HG03066 (cell line): Measurements from ENCODE around the gene DGKB.

ENCODE experiments used
- ATAC-seq: cut with Tn5 transposase; IDR thresholded peaks from one replicate; pipeline ENCODE4 v1.9.1; 2021; ENCODE audit warnings: low read depth; ENCODE audit not compliant: unreplicated experiment

Gene DGKB

DNA sequence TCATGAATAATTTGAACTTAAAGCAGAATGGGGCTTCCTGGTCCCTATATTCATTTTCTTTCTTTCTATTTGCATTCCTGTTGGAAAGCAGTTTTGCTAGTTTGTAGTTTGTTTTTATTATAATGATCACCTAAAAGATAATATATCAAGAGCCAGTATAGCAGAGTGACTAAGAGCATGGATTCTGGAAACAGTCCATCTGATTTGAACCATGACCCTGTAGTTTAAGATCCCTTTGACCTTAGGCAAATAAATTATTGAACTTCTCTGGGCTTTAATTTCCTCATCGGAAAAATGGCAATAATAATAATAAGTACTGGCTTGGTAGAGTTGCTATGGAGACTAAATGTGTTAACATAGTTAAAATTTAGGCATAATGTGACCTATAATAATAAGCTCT is 76.1 kb downstream of the DGKB start:
- ATAC-seq, result no peak

DNA sequence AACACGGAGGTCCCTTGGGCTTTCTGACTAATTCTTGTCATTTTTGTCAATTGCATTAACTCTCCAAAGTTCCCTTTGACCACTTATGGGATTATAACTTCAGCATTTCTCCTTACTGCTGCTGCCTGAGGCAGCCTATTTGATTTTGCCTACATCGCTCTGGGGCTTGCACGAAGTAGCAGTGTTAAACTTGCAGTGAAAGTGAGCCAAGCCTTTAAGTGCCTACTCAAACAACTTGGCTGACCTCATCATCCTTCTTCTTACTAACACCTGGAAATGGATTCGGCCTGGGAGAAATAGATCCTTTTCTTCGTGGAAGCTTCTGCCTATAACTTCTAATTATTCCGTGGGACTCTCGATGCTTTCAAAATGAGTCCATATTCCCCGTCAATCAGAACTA is 76.6 kb downstream of the DGKB start:
- ATAC-seq, result no peak

DNA sequence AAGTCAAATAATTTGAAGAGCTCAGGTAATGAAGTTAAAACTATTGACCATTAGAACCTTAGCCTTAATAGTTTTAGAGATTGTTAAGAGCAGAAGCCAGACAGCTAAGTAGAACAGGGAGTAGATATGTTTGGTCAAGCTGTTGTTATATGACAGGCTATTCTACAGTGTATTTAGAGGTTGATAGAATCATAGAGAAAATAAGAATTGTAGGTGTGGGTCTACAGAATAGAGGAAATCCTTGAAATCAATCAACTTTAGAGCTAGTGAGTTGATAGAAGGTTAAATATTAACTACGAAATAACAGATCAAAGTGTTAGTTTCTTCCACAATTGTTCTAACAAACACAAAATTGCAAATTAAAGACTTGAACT is 80.1 kb downstream of the DGKB start:
- no peak for ATAC-seq

DNA sequence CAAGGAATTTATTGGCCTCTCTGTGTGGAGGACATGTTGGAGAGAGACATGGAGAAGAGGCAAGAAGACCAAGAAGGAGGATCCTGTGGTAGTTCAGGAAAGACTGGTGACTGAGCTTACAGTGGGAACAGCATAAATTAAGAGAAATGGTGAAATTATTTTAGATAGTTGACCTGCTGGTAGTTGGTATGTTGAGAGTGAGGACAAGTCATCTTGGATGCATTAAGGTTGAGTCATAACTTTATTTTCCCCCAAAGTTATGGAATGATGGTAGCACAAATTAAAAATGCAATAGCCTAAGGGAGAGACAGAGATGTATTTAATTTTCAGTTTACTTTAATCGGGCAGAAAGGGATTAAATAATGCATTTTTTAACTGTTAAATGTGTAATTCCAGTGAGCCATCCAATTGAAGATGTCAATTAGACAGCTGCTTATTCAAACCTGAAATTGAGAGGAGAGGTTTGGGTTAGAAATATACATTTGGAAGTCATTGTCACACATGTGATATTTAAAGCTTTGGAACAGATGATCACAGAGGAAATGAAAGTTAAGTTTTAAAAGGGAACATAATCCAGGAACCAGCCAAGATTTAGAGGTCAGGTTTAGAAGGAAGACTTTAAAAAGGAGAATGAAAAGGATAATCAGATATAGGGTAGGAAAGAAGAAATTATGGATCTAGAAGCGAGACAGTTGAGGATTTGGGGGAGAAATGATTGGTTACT is 80.6 kb downstream of the DGKB start:
- ATAC-seq, result no peak

DNA sequence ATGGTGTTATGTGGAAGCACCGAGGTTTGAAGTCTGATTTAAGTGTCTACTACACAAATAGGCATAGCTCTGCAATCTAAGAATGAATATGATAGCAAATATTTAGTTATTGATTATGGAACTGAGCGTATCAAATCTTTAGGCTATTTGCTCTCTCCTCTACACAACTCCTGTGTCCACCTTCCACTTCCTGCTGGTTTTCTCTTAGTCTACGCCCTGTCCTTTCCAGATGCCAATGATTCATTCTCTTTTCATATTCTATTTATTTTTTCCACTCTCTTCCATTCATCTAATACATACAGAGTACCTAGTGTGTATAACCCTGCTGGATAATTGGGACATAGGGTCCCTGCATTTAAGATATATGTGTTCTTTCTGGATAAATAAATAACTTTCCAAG is 83.7 kb downstream of the DGKB start:
- no peak for ATAC-seq

DNA sequence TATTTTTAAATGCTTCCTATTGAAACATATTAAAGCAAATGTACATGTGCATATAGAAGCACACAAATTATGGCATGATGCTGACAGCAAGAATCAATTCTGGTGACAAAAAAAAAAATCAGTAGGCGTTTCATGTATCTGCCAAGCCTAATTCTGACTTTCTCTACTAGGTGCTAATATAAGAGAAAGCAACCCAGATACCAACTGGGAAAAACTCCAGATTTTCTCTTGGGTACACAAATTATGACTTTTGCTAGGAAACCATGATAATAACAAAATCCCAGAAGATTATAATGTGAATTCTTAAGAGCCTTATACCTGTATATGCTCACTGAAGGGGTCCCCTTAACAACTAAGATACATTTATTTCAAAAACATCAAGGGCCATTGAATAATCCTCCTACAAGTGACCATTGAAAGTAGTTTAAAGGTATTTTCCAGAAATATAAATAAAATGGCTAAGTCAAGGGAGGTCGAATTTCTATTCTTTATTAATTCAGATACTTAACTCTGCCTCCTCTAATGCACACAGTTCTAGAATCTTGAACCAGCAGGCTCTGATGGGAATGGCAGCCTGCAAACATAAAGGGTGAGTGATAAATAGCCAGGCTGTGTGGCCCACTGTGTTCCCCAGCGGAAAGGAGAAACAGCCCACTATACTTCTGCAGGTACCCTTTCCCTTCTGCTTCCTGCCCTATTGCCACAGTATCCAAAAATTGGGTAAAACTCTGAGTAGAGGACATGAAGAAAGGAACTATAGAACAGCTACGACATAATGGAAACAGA is 84.5 kb downstream of the DGKB start:
- no peak for ATAC-seq

DNA sequence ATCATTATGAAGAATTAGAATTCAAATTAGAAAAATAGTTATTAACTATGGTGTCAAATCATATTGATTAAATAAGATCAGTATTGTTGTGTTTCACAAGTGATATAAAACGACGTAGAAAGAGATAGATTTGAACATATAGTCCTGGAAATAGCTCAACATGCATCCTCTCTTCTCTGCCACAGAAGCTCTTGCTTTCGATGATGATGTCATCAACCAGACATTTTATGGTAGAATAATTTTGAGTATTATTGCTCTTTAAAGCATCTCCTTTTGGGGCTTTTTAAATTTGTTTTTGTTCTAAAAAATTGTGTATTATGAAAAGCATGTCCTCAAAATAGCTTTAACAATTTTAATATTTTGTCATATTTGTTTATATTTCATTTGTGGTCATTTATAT is 95.0 kb downstream of the DGKB start:
- no peak for ATAC-seq

DNA sequence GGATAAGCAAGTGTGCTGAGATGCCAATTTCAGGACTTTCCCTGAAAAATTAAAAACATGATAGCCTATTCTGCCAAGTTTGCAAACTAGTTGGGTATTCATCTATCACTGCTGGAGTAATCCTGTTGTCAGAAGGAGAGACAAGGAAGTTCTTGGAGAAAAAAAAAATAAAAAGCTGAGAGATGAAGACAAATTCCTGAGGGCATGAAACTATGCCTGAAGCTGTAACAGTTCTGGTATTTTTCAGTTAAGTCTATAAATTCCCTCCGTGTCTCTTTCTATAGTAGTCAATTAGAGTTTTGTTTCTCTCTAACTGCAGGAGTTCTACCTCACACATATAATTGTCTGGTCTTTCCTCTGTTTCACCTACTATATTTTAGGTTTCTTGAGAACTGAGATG is 95.7 kb downstream of the DGKB start:
- ATAC-seq, result no peak

DNA sequence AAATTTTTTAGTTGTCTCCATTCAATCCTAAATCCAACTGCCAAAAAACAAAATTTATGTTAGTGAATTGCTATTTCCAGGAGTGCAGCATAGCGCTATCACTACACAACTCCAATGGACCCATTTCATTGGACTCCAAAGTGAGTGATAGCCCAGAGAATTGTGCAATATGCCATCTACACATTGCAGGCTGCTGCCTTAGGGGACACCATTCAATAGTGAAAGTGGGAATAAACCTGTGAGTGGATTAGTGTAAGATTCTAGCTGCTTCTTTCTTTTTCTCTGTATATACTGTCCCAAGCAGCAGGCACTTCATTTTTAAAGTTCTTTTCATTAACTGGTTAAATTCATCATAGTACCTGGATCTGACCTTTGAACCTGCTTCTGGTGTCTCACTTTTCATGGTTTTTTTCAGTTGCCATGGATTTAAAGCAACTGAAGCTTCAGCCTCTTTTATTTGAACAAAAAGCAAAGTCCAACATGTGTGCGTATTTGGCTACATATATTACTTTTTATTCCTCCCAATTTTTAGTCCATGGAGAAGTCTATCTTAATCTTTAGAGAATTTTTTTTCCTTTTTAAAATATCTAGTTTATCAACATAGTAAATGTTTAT is 97.3 kb downstream of the DGKB start:
- no peak for ATAC-seq

DNA sequence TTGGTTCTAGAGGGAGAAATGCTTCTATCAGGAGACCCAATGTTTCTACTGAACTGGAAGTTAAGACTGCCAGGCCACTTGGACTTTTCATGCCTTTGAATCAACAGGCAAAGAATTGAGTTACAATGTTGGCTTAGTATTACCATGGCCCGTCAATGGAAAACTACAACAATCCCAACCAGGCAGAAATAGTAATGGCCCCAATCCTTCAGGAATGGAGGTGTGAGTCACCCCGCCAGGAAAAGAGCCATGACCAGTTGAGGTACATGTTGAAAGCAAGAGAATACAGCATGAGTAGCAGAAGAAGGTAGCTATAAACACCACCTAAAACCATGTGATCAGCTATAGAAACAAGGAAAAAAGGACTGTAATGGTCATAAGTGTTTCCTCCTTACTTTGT is 101.9 kb downstream of the DGKB start:
- no peak for ATAC-seq

DNA sequence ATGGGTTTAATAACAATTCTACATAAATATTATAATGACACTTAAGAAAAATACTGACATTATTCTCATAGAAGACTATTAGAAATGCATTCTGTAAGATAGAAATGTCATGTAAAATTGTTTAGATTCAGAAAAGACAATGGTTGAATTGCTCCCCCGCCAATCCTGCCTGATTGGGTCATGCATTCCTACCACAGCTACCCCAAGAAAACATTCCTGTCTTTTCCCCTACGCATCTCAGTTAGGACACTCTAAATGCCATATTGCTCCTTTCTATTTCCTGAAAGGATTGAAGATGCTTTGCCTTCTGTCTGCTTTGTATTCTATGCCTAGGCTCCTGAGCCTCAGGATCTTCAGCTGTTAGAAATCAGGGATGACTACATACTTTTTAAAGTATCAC is 109.4 kb downstream of the DGKB start:
- no peak for ATAC-seq

DNA sequence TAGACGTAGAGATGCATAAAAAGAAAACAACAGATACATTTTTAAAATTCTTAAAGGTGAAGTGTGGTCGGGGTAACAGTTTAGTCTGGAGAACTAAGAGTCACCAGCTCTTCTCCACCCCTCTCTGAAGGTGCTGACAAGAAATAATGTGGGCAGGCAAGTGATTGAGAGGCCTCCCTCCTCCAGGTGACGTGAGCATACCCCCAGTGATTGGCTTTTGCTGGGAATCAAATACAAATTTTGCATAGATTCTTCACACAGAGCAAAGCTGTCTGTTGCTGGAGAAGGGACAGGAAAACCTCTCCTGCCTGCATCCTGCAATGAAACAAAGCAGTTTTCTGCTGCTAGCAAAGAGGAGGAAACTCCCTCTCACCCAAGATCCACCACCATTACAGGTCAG is 115.0 kb downstream of the DGKB start:
- ATAC-seq, result no peak

DNA sequence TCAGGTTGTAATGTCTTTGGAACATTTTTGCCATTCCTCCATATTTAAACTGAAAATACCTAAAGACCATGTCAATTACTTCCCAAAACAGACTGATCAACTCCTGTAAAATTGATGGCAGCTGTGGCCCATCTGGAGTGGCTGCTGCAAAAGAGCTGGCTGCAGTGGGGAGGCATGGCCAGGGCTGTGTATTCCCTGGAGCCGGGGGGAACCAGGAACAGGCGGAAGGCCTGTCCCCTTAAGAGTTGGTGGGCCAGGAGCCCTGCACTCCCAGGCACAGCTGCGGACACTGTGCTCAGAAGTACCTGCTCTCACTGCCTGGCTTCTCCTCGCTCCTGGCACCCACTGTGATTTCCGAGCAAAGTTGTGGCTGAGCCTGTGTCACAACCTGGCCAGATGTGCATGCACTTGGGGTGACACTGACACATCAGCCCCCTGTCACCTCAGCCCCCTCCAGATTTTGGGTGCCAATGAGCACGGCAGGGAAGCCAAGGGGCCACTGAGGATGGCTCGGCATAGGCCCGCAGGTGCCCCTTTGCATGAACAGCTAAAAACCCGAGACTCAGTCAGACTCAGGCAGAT is 116.1 kb downstream of the DGKB start:
- ATAC-seq, result no peak

DNA sequence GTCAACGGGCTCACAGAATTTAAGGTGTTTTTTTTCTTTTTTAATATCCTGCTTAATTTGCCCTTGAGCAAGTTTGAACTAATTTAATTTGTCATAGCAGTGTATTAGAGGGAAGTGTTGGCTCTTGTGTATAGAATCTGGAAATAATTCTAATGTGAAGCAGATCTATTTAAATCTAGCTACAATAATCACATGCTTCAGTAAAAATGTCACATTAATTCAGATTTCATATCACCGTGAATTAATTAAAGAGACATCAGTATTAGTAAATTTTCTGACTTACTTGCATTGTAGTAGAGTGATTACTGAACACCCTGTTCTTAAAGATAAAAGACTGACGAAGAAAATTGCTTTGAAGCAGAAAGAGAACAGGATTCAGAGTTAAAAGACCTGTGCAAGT is 124.7 kb downstream of the DGKB start:
- ATAC-seq, result no peak

DNA sequence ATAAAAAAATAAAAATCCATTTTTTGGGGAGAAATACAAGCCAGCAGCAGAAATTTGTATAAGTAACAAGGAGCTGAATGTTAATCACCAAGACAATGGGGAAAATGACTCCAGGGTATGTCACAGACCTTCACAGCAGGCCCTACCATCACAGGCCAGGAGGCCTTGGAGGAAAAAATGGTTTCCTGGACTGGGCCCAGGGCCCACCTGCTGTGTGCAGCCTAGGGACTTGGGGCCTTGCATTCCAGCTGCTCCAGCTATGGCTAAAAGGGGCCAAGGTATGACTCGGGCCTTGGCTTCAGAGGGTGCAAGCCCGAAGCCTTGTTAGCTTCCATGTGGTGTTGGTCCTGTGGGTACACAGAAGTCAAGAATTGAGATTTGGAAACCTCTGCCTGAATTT is 126.3 kb downstream of the DGKB start:
- ATAC-seq, result no peak

DNA sequence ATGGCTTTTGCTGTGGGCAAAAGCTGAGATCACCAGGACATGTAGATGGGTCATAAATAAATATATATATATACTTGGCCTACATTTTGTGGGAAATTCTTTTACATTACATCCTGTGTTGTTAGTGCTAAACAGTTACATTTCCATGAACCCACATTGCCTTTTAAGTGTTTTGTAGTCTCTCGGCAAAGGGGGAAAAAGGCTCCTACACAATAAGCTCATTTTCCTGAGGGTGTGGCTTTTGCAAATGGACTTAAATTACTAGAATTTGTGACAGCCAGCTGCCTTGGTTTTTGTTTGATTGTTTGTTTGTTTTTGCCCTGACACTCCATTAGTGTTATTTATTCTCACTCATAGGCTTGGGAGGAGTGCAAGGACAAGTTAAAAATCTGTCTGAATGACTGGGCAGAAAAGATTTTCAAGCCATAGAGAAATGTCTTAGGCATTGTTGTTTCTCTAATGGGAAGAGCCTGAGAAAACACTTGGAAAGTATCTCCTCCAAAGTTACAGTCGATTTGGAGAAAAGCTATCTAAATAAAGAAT is 128.8 kb downstream of the DGKB start:
- no peak for ATAC-seq

DNA sequence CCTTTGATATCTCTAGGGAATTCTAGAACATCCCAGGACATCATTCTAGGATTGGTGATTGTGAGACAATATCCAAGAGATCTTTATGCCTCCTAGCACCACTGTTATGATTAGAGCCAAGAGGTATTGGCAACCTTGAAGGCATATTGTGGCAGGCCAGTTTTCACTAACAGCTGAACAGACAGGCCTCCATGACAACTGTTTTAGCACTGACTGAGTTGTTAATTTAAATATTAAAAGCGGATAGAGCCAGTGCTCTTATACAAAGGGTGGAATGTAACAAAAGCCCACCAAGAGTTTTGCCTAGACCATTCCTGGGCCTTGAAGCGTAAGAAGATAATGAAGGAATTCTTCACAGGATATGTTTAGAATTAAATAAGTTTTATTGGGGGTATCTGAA is 131.9 kb downstream of the DGKB start:
- ATAC-seq, result no peak

DNA sequence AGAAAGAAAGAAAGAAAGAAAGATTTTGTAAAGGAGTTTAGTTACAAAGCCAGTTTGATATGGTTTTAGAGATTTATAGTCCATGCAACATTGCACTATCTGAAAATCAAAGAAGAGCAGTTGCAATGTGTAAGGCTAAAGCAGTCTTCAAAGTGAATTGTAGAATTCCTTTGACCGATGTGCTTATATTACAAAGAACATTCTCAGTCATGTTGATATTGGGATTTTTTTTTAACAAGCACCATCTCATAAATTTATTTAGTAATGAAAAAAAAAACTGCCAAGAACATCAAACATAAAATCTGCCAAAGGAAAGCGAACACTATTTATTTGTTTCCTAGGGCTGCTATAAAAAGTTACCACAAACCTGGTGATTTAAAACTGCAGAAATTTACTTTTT is 133.3 kb downstream of the DGKB start:
- ATAC-seq, result no peak

DNA sequence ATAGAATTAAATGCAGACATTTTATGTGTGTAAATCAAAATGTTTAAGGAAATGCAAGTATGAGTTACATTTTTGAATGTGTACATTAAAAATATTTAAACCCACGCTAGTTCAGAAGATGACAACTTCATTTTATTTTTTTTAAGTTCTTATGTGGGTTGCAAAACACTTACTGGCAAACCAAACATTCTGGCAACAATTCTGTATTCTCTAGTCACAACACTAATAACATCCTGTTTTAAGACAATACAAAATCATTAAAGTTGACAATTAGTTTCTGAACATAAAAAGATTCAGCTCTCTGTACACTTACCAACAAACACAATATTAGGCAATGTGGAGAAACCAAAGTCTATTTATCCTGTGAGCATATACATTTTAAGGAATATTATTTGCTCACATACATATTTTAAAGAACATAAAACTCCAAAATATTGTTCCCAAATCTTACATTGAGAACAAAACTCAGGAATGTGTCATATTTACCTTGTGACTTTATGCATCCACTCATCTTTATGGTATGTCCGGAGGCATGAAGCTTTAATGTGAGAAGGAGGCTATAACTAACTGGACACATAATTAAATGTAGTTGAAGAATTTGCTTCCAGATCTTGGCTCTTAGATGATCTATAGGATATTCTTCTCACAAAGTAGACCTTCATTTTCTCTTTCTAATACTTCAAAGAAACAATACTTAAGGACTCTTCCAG is 134.7 kb downstream of the DGKB start:
- no peak for ATAC-seq

DNA sequence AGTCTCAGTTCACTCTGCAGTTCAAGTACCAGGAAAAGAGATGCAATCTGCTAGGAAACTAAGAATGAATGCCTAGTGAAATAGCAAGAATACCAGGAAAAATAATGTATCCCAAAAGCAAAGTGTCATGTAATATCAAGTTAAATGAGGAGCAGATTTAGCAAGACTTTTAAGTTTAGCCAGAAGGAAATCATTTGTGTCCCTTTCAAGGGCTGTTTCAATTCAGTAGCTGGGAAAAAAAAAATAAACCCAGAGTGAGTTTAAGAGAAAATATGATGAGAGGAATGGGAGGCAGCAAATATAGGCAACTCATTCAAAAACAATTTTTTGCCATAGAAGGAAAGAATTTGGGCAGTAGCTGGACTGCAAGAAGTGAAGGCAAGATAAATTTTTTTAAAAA is 135.8 kb downstream of the DGKB start:
- ATAC-seq, result no peak

DNA sequence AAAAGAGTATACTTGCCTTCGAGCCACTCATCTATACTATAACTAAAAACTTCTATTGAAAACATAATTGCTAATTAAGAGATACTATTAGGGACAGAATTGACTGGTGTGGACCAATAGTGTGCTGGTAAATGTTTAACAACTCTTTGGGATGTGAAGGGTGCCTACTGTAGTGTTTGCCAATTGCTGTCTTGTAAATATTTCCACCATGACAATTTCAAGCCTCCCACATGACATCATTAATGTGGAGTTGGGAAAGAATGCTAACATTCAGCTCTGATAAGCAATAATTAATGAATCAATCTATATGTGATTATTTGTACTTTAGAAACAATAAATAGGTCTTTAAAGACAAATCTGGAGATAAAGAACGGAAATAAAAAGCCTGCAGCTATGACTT is 136.8 kb downstream of the DGKB start:
- ATAC-seq, result no peak
